ENCODE results near the gene BRSK1.

DNA sequence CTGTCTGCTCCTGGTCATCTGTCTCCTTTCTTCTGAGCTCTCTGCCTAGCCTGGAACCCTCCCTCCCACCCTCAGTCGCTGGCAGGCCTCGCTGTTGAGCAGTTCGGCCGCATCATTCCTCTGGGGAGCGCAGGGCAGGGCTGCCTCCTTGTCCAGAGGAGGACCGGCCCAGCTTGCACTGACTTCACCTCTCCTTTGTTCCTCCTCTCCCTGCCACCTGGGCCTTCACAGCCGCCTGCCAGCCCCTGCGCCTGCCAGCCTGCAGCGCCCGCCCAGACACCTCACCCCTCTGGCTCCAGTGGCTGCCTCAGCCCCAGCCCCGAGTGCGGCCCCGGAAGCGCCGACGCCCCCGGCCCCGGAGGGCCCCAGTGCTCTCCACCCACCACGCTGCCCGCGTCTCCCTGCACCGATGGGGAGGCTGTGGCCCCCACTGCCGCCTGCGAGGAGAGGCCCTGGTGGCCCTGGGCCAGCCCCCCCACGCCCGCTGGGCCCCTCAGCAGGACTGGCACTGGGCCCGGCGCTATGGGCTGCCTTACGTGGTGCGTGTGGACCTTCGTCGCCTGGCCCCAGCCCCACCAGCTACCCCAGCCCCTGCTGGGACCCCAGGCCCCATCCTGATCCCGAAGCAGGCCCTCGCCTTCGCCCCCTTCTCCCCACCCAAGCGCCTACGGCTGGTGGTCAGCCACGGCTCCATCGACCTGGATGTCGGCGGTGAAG lies 63.1 kb downstream of the BRSK1 start:
- TF ChIP-seq POLR2AphosphoS5 (IDR thresholded peaks at IDR 0.05) = no peak
- TF ChIP-seq, protein P1, sequence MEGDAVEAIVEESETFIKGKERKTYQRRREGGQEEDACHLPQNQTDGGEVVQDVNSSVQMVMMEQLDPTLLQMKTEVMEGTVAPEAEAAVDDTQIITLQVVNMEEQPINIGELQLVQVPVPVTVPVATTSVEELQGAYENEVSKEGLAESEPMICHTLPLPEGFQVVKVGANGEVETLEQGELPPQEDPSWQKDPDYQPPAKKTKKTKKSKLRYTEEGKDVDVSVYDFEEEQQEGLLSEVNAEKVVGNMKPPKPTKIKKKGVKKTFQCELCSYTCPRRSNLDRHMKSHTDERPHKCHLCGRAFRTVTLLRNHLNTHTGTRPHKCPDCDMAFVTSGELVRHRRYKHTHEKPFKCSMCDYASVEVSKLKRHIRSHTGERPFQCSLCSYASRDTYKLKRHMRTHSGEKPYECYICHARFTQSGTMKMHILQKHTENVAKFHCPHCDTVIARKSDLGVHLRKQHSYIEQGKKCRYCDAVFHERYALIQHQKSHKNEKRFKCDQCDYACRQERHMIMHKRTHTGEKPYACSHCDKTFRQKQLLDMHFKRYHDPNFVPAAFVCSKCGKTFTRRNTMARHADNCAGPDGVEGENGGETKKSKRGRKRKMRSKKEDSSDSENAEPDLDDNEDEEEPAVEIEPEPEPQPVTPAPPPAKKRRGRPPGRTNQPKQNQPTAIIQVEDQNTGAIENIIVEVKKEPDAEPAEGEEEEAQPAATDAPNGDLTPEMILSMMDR (IDR thresholded peaks at IDR 0.05; ENCODE audit: poor library complexity, severe bottlenecking) = no peak
- no peak for TF ChIP-seq RAD21 (conservative IDR thresholded peaks at IDR 0.05)
- no peak for TF ChIP-seq EZH2 (IDR thresholded peaks at IDR 0.05; ENCODE audit: borderline replicate concordance, insufficient read depth, low read length, poor library complexity, severe bottlenecking)

Measured in neural cell (in vitro differentiated cells).